GM06990 (cell line): Measurements from ENCODE around the gene ZNF608.
A peak's percentile ranks its signal among the peaks of the same experiment; 100 is the strongest.

ENCODE experiments used
- DNase-seq: peaks from one replicate; pipeline ENCODE4 v3.0.0-alpha.2; 2011; ENCODE audit not compliant: insufficient read length; ENCODE audit errors: extremely low read depth
- H3K27me3 ChIP-seq: replicated peaks from 2 replicates; pipeline ENCODE4 v1.6.0; 2011; ENCODE audit warnings: low read length; ENCODE audit not compliant: control insufficient read depth, insufficient read depth
- H3K36me3 ChIP-seq: 2 replicates; pipeline ENCODE4 v1.5.1; 2011; ENCODE audit warnings: low read length; ENCODE audit not compliant: control insufficient read depth, insufficient read depth
- H3K4me3 ChIP-seq: replicated peaks from 2 replicates; pipeline ENCODE4 v1.5.1; 2011; ENCODE audit warnings: low read depth, mild to moderate bottlenecking, control low read depth, low read length
- CTCF ChIP-seq: IDR thresholded peaks from 2 replicates; pipeline ENCODE4 v1.5.1; 2011; ENCODE audit warnings: low read length, control low read depth, mild to moderate bottlenecking, inconsistent platforms; ENCODE audit not compliant: insufficient read depth, poor library complexity, severe bottlenecking

The ZNF608 gene

GRCh38 chr5:124737651-124738050 lies 8.8 kb downstream of the ZNF608 start:
- DNase-seq: no peak
- Histone ChIP-seq H3K27me3 (no peaks in the 10 kb centered on the region), H3K4me3 (no peak overlapping the region), H3K36me3 (no peaks in the 10 kb centered on the region)
- TF ChIP-seq CTCF: no peak

- DNase-seq: no peak
- Histone ChIP-seq H3K36me3 (no peaks in the 10 kb centered on the region), H3K27me3 (no peaks in the 10 kb centered on the region), H3K4me3 (no peak overlapping the region)
- TF ChIP-seq CTCF: no peak
Measured at GRCh38 chr5:124736805-124737188, 9.6 kb downstream of the ZNF608 start.

- no peak overlapping the region for H3K4me3 ChIP-seq
- DNase-seq: no peak
- TF ChIP-seq CTCF: no peak
- no peaks in the 10 kb centered on the region for H3K27me3 ChIP-seq
- H3K36me3 ChIP-seq: no peaks in the 10 kb centered on the region
Measured at GRCh38 chr5:124736082-124736804, 10.2 kb downstream of the ZNF608 start.

GRCh38 chr5:124735169-124735858 lies 11.1 kb downstream of the ZNF608 start:
- Histone ChIP-seq H3K4me3 (peak overlapping the region; percentile 47), H3K27me3 (no peaks in the 10 kb centered on the region), H3K36me3 (no peaks in the 10 kb centered on the region)
- TF ChIP-seq CTCF: no peak
- DNase-seq: no peak

GRCh38 chr5:124734574-124735168 lies 11.8 kb downstream of the ZNF608 start:
- H3K36me3 ChIP-seq: no peaks in the 10 kb centered on the region
- no peak for TF ChIP-seq CTCF
- no peak for DNase-seq
- H3K27me3 ChIP-seq: no peaks in the 10 kb centered on the region
- peak overlapping the region; percentile 47 for H3K4me3 ChIP-seq
